ENCODE measurements around the gene CRADD. TPM values are rescaled to one million over a fixed set of nuclear protein-coding genes. Genes with fewer than 3 reads are reported as not detected.

CRADD gene
- total and polyA plus RNA-seq, 10 of the 15 experiments (the other 5 are each of a cell fraction or from before 2014, with no cell fraction given), result 7.6 to 15.5 (median 11.7) TPM

DNA sequence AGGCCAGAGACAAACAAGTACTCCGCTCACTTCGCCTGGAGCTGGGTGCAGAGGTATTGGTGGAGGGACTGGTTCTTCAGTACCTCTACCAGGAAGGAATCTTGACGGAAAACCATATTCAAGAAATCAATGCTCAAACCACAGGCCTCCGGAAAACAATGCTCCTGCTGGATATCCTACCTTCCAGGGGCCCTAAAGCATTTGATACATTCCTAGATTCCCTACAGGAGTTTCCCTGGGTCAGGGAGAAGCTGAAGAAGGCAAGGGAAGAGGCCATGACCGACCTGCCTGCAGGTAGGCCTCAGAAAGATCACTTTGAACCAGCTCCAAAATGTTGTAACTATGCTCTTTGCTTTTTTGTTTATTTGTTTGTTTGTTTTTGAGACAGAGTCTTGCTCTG, 1.6 kb downstream of the CRADD start:
- Histone ChIP-seq H3K4me1 (ENCODE audit: control insufficient read depth, insufficient read depth, low read length) (peaks cover 10% of the 10 kb centered on the region), H2AFZ (ENCODE audit: control insufficient read depth, low read depth, low read length) (peak overlapping the region; percentile 99), H3K4me2 (ENCODE audit: control insufficient read depth, insufficient read depth) (peak overlapping the region; percentile 85; the same call in 1 of the 2 replicates), H3K36me3 (ENCODE audit: control insufficient read depth in 2 of 2, insufficient read depth in 2 of 2, low read length in 1 of 2) (peaks cover 0 to 2% of the 10 kb centered on the region in 2 experiments; a peak in 2 of 4 replicates), H4K20me1 (ENCODE audit: control insufficient read depth, insufficient read depth) (no peaks in the 10 kb centered on the region; the same call in 1 of the 2 replicates), H3K79me2 (ENCODE audit: control insufficient read depth, insufficient read depth, low read length) (no peaks in the 10 kb centered on the region; the same call in 1 of the 2 replicates), H3K9ac (ENCODE audit: control insufficient read depth, insufficient read depth, low read length) (no peak overlapping the region), H3K27ac (ENCODE audit: control insufficient read depth, insufficient read depth) (peak overlapping the region; percentile 86; the same call in 1 of the 2 replicates), H3K27me3 (replicated peaks in 1 of 2; ENCODE audit: control insufficient read depth in 2 of 2, insufficient read depth in 2 of 2, low read length in 1 of 2) (no peaks in the 10 kb centered on the region), H3K4me3 (no peak overlapping the region), H3K9me3 (replicated peaks; ENCODE audit: control insufficient read depth, insufficient read depth, low read length) (no peaks in the 10 kb centered on the region; the same call in 2 of the 3 replicates)
- ChIA-PET POLR2A (interaction anchor here (1.4 kb wide), 1 partner anchor 10 kb away, joined by 5 read pairs; no protein-coding TSS in a partner anchor), CTCF (interaction anchor here (1.0 to 1.3 kb wide), 2 partner anchors 88 to 423 kb away, joined by 3 to 5 read pairs; no protein-coding TSS in a partner anchor), RAD21 (ENCODE audit: unreplicated experiment) (no interaction called here), SMC1A (ENCODE audit: uncharacterized antibody, unreplicated experiment) (interaction anchor here (0.8 to 1.2 kb wide), 3 partner anchors 88 to 893 kb away, joined by 3 read pairs; no protein-coding TSS in a partner anchor)
- no peak for DNase-seq (ENCODE audit: low read depth, low spot score)
- in situ Hi-C loops (cut with MboI), result no loop called here
- FAIRE-seq, result no peak
- 99% methylated on average over 5 of the region's 5 CpGs for WGBS (ENCODE audit: insufficient coverage, insufficient replicate concordance, low lambda C conversion rate, missing lambda C conversion rate)
- no TSS peak for BruUV-seq (replicated peaks)
- intact Hi-C loops (cut with micrococcal nuclease; ENCODE audit: unreplicated experiment), result loop anchor here (5.0 to 10.0 kb wide), 3 partner anchors 86 to 1326 kb away; partner anchors contain the start of gene NDUFA12
- ATAC-seq, result no peak
- TF ChIP-seq BCL11A (IDR thresholded peaks at IDR 0.05; ENCODE audit: low read depth, low read length) (no peak), MEF2A (IDR thresholded peaks at IDR 0.05; ENCODE audit: insufficient read depth, low read depth, low read length) (no peak), SREBF1 (IDR thresholded peaks at IDR 0.05; ENCODE audit: low read length) (no peak), FOS (IDR thresholded peaks at IDR 0.05; ENCODE audit: borderline replicate concordance, extremely low read depth, insufficient read length) (no peak), NFYA (IDR thresholded peaks at IDR 0.05; ENCODE audit: borderline replicate concordance, low read depth, low read length) (no peak), SPI1 (IDR thresholded peaks at IDR 0.05; ENCODE audit: borderline replicate concordance, insufficient read depth, low read depth, low read length) (no peak)
- TF ChIP-seq, protein P1, sequence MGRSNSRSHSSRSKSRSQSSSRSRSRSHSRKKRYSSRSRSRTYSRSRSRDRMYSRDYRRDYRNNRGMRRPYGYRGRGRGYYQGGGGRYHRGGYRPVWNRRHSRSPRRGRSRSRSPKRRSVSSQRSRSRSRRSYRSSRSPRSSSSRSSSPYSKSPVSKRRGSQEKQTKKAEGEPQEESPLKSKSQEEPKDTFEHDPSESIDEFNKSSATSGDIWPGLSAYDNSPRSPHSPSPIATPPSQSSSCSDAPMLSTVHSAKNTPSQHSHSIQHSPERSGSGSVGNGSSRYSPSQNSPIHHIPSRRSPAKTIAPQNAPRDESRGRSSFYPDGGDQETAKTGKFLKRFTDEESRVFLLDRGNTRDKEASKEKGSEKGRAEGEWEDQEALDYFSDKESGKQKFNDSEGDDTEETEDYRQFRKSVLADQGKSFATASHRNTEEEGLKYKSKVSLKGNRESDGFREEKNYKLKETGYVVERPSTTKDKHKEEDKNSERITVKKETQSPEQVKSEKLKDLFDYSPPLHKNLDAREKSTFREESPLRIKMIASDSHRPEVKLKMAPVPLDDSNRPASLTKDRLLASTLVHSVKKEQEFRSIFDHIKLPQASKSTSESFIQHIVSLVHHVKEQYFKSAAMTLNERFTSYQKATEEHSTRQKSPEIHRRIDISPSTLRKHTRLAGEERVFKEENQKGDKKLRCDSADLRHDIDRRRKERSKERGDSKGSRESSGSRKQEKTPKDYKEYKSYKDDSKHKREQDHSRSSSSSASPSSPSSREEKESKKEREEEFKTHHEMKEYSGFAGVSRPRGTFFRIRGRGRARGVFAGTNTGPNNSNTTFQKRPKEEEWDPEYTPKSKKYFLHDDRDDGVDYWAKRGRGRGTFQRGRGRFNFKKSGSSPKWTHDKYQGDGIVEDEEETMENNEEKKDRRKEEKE (IDR thresholded peaks at IDR 0.05), result no peak
- TF ChIP-seq, protein P2, sequence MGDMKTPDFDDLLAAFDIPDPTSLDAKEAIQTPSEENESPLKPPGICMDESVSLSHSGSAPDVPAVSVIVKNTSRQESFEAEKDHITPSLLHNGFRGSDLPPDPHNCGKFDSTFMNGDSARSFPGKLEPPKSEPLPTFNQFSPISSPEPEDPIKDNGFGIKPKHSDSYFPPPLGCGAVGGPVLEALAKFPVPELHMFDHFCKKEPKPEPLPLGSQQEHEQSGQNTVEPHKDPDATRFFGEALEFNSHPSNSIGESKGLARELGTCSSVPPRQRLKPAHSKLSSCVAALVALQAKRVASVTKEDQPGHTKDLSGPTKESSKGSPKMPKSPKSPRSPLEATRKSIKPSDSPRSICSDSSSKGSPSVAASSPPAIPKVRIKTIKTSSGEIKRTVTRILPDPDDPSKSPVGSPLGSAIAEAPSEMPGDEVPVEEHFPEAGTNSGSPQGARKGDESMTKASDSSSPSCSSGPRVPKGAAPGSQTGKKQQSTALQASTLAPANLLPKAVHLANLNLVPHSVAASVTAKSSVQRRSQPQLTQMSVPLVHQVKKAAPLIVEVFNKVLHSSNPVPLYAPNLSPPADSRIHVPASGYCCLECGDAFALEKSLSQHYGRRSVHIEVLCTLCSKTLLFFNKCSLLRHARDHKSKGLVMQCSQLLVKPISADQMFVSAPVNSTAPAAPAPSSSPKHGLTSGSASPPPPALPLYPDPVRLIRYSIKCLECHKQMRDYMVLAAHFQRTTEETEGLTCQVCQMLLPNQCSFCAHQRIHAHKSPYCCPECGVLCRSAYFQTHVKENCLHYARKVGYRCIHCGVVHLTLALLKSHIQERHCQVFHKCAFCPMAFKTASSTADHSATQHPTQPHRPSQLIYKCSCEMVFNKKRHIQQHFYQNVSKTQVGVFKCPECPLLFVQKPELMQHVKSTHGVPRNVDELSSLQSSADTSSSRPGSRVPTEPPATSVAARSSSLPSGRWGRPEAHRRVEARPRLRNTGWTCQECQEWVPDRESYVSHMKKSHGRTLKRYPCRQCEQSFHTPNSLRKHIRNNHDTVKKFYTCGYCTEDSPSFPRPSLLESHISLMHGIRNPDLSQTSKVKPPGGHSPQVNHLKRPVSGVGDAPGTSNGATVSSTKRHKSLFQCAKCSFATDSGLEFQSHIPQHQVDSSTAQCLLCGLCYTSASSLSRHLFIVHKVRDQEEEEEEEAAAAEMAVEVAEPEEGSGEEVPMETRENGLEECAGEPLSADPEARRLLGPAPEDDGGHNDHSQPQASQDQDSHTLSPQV (IDR thresholded peaks at IDR 0.05), result no peak
- TF ChIP-seq, protein P3, sequence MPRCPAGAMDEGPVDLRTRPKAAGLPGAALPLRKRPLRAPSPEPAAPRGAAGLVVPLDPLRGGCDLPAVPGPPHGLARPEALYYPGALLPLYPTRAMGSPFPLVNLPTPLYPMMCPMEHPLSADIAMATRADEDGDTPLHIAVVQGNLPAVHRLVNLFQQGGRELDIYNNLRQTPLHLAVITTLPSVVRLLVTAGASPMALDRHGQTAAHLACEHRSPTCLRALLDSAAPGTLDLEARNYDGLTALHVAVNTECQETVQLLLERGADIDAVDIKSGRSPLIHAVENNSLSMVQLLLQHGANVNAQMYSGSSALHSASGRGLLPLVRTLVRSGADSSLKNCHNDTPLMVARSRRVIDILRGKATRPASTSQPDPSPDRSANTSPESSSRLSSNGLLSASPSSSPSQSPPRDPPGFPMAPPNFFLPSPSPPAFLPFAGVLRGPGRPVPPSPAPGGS (IDR thresholded peaks at IDR 0.05; ENCODE audit: borderline replicate concordance, insufficient read depth, low read depth, low read length, poor library complexity, severe bottlenecking), result no peak
- TF ChIP-seq, protein P4, sequence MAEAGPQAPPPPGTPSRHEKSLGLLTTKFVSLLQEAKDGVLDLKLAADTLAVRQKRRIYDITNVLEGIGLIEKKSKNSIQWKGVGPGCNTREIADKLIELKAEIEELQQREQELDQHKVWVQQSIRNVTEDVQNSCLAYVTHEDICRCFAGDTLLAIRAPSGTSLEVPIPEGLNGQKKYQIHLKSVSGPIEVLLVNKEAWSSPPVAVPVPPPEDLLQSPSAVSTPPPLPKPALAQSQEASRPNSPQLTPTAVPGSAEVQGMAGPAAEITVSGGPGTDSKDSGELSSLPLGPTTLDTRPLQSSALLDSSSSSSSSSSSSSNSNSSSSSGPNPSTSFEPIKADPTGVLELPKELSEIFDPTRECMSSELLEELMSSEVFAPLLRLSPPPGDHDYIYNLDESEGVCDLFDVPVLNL (IDR thresholded peaks at IDR 0.05; ENCODE audit: low read depth, low read length), result no peak

Measured in GM12878 (cell line).